Measurements from ENCODE around the gene PUDP.
"Not testable (repeated sequence)": the region's sequence is repeated elsewhere in the genome, so short reads cannot be mapped to it uniquely, and the experiment has no call there.

PUDP gene

GRCh38 chrX:7045238-7045955 is 102.6 kb downstream of the PUDP start:
- in situ Hi-C loops (cut with MboI; ENCODE audit: low sequenced_read_pairs): no loop called here

DNA sequence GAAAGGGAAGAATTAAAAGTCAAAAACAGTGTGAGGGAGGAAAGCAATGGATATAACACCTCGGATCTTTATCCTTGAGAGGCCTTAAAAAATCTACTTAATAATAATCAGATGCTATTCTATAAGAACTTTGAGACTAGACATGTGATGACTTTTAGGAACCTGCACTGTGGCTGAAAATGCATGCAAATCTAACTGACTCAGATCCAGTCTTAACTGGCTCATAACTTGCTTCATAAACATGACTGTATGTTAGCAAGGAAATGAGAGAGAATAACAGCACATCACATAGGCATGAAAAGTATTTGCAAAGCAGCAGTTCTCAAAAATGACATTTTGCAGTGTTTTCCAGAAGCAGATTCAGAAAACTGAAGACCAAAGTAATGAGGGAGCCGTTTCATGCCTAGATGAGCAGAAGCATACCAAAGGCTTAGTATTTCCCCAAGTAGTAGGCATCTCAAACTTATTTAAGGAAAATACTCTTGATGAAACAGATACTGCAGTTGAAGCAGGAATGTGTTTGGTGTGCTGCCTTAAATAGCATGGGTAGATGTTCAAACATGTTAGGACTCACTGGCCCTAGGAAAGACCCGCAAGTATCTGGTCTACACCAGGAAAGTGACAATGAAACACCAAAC is 104.0 kb downstream of the PUDP start:
- in situ Hi-C loops (cut with MboI; ENCODE audit: low sequenced_read_pairs): not testable (repeated sequence)

DNA sequence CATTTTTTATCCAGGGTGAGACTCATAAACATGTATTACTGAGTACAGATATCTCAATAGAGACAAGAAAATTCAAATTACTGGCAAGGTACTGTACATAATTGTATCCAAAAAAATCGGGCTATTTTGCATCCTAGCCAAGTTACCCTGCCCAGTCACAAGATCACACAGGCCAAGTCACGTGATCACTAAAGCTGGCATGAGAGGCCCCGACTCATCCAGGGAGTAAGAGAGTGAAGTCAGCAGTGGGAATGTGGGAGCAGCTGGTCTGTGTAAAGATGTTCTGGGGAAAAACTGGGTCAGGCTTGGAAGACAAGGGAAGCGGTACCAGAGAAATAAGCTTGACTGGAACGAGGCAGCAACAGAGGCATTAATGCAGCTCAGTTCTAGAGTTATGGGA is 119.7 kb downstream of the PUDP start:
- in situ Hi-C loops (cut with MboI; ENCODE audit: low sequenced_read_pairs): no loop called here

DNA sequence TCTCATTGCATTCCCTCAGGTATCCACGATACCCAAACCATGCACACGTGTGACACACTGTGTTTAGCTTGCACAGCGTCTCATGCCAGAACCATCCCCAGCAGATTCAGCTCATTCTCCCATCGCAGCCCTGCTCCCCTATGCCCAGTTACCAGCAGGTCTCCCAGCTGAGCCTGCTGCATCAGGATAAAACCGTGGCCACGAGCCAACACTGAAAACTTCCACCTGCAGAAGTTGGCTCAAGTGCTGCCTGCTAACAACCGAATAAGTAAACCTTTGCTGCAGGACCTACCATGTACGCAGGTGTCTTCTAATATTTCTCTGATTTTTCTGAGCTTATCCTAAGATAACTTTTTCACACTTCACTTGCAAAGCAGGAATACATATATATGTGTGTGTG is 120.9 kb downstream of the PUDP start:
- in situ Hi-C loops (cut with MboI; ENCODE audit: low sequenced_read_pairs): no loop called here

- in situ Hi-C loops (cut with MboI; ENCODE audit: low sequenced_read_pairs): not testable (repeated sequence)
These were observed 121.6 kb downstream of the PUDP start for GRCh38 chrX:7026365-7026764.

DNA sequence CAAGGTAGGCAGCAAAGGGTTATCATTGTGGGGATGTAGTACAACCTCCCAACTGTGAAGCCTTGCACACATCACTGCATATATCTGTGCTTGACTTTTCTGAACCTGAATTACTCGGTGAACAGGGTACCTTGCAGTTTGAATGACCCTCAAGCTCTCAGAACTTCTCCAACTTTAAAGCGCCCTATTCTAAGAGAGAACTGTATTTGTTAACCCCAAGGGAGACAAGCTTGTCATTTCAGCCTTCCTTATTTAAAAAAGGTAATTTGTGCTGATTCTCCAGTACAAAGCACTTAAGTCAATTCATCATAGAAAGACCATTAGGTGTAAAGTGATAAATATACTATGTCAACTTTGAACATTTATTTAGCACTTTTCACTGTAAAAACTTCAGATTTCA is 122.5 kb downstream of the PUDP start:
- in situ Hi-C loops (cut with MboI; ENCODE audit: low sequenced_read_pairs): no loop called here

GRCh38 chrX:7024850-7025249 is 123.1 kb downstream of the PUDP start:
- in situ Hi-C loops (cut with MboI; ENCODE audit: low sequenced_read_pairs): no loop called here

DNA sequence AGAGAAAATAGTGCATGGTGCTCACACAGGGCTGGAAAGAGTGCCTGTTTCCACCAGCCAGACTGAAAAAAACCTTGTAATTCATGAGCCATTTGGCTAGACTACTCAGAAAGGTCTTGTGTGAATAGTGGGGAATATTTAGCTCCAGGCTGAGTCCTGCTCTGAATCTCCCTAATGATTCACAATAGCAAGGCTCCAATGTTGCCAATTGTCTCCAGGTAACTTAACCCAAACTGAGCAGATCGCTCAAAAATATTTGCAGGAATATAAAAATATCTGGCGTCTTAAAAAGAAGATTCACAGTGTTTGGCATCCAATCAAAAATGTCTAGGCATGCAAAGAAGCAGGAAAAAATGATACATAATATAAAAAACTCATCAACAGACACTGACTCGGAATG is 125.0 kb downstream of the PUDP start:
- in situ Hi-C loops (cut with MboI; ENCODE audit: low sequenced_read_pairs): not testable (repeated sequence)

GRCh38 chrX:7021991-7022390 is 126.0 kb downstream of the PUDP start:
- in situ Hi-C loops (cut with MboI; ENCODE audit: low sequenced_read_pairs): no loop called here

- in situ Hi-C loops (cut with MboI; ENCODE audit: low sequenced_read_pairs): no loop called here
These were observed 128.4 kb downstream of the PUDP start for GRCh38 chrX:7019555-7019954.

DNA sequence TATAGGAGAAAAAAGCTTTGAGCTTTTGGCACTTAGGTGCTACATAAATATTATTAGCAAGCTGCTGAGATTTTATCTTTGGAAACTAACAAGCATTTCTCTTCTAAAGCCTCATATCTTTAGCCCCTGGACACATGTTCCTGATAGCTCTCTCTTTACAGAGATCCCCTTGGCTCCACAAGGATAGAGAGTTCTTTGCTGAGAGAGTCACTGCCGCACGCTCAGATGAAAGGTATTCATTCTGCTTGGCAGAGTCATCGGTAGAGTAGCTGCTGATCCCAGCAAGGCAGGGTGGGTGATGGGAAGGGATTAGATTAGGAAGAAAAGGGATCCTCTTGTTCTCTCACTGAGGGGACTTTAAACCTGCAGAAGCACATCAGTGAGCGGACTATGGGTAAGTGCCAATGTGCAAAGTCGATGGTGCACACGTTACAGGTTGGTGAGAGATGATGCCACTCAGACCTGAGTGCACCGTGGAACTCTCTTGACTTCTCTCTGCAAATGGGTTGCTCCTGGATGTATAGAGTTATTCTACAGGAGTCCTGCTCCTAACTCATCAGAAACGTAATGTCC is 135.6 kb downstream of the PUDP start:
- in situ Hi-C loops (cut with MboI; ENCODE audit: low sequenced_read_pairs): not testable (repeated sequence)

GRCh38 chrX:7010897-7011296 is 137.1 kb downstream of the PUDP start:
- in situ Hi-C loops (cut with MboI; ENCODE audit: low sequenced_read_pairs): not testable (repeated sequence)

DNA sequence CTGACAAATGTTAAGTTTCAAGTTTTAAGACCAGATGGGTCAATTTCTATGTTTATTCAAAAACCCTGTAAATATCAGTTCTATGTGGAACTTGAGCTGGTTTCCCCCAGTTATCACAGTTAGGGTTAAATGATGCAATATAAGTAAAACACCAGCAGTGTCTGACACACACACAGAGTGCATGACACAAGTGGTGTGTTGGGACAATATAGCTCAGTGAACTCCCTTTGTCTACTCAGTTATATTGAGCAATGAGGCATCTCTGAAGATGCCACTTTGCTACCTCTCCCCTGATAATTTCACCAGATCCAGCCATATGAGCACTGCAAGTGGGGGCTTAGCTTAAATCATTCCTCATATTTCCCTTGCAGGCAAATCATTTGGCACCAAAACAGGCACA is 140.6 kb downstream of the PUDP start:
- in situ Hi-C loops (cut with MboI; ENCODE audit: low sequenced_read_pairs): not testable (repeated sequence)

Data from HL-60/S4 treated with phorbol 12-myristate 13-acetate at 8.2 ng/mL for 4 days and 3 days (cell line).